Astrocyte (in vitro differentiated cells and primary cell): ENCODE results near the gene ZBTB7C.

ENCODE experiments used
- CTCF ChIP-seq: IDR thresholded peaks from 2 replicates; pipeline ENCODE4 v1.5.1; 2011; ENCODE audit warnings: low read depth, mild to moderate bottlenecking, inconsistent platforms, low read length, moderate library complexity; ENCODE audit not compliant: insufficient read depth
- EZH2 ChIP-seq: IDR thresholded peaks from 2 replicates; pipeline ENCODE4 v1.6.1; 2012; ENCODE audit warnings: mild to moderate bottlenecking, low read length, inconsistent platforms; ENCODE audit not compliant: insufficient read depth

- TF ChIP-seq CTCF (no peak), EZH2 (no peak)
Measured at GRCh38 chr18:48352051-48352755, 57.0 kb downstream of the ZBTB7C start.
